HG02678 (cell line): ENCODE data around the gene MUC6.

Experiments used
- ATAC-seq: cut with Tn5 transposase; IDR thresholded peaks from one replicate; pipeline ENCODE4 v1.9.1; 2021; ENCODE audit warnings: mild to moderate bottlenecking, moderate library complexity; ENCODE audit not compliant: unreplicated experiment

MUC6 gene

GRCh38 chr11:1052133-1053011 is 15.9 kb upstream of the MUC6 start:
- ATAC-seq, result no peak

DNA sequence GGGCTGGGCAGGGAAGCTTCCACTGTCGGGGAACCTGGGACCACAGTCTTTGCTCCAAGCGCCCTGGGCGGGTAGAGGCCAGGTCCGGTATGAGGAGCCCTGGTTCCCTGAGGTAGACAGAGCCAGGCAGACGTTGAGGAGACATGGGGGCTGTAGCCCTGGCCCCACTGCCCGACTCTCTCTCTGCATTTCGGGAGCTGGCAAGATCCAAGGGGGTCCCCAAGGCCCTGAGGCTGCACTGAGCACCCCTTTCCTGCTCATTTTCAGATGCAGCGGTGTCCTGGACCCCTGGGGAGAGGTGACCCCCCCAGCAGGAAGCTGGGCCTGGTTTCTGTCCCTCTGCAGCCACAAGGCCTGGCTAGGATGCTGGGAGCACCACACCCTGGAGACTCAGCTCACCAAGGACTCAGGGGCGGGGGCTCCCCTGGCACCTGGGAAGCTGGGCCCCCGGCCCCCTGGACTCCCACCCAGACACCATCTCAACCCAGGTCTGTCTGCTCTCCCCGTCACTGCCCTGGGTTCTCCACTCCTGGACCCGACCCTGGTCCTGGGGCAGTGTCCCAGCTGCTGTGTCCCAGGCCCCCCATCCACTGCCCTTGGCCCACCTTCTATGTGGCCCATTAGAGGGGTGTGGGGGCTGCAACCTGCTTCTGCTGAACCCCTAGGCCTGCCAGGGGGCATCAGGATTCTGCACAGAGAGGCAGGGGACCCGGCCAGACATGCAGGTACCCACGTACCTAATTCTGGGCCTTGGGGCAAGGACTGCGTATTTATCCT is 15.0 kb upstream of the MUC6 start:
- ATAC-seq, result no peak

GRCh38 chr11:1050581-1051355 is 14.2 kb upstream of the MUC6 start:
- ATAC-seq, result no peak

DNA sequence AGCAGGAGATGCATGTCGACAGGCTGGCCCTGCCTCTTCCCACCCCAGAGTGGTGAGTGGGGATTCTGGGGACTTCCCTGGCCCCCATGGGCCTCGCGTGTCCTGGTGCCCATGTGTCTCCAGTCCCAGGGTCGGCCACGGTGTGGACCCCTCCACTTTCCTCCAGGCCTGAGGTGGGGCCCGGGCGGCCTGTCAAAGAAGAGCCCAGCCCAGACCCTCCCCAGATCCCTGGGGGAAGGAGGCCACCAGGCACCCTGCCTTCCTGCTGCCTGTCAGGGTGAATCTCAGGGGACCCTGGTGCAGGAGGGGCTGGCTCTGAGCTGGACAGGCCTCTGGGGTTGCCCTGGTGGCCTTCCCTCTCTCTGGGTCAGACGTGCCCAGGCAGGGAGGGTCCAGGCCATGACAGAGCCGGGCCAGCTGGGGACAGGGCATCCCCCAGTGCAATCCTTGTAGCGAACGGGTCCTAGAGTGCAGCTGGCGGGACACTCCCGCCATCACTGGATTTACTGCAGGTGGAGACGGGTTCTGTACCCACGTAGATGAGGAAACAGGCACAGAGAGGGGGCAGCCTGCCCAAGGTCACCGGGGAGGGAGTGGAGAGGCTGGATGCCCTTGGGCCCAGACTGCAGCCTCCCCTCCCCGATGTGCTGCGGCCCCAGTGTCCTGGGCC is 13.5 kb upstream of the MUC6 start:
- no peak for ATAC-seq

GRCh38 chr11:1049431-1049891 is 12.9 kb upstream of the MUC6 start:
- no peak for ATAC-seq

GRCh38 chr11:1049071-1049405 is 12.5 kb upstream of the MUC6 start:
- no peak for ATAC-seq

GRCh38 chr11:1048375-1049070 is 12.0 kb upstream of the MUC6 start:
- ATAC-seq, result no peak

GRCh38 chr11:1047595-1048156 is 11.2 kb upstream of the MUC6 start:
- ATAC-seq, result no peak

- ATAC-seq, result no peak
Measured at GRCh38 chr11:1044160-1044559, 7.6 kb upstream of the MUC6 start.

DNA sequence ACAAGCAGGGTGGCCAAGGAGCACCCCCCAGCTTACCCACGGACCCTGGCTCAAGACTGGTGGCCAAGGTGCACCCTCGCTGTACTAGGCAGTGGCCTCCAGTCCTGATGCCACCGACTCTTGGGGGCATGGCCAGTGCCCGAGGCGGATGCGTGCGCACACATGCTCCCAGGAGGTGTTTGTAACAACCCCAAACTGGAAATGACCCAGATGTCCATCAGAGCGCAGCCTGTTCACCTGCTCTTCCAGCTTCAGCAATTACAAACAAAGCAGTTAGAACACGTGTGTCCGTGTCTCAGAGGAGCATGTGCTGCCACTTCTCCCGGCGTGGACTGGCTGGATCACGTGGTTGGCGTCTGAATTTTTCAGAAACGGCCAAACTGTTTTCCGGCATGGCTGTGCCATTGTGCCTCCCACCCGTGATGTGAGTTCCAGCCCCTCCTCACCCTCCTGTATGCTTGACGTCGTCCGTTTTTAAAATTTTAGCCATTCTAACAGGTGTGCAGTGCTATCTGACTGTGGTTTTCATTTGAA is 7.1 kb upstream of the MUC6 start:
- no peak for ATAC-seq

GRCh38 chr11:1042626-1043562 is 6.4 kb upstream of the MUC6 start:
- no peak for ATAC-seq

GRCh38 chr11:1041936-1042608 is 5.6 kb upstream of the MUC6 start:
- ATAC-seq, result no peak

DNA sequence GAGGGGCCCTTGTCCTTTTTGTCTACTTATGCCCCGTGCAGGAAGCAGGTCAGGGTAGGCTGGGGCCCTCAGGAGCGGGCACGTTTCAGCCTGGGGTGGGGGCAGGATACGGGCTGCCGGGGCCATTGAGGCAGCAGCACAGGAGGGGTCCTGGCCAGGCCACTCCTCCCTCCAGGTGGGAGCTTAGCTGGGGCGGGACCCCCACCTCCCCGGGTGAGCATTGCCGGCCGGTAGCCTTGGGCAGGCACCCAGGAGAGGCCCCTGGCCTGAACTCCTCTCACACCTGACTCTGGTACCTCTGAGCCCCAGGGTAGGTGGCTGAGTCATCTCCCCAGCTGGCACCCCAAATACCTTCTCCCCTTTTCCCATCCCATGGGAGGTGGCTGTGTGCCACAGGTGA is 5.0 kb upstream of the MUC6 start:
- no peak for ATAC-seq

GRCh38 chr11:1041149-1041467 is 4.6 kb upstream of the MUC6 start:
- no peak for ATAC-seq

DNA sequence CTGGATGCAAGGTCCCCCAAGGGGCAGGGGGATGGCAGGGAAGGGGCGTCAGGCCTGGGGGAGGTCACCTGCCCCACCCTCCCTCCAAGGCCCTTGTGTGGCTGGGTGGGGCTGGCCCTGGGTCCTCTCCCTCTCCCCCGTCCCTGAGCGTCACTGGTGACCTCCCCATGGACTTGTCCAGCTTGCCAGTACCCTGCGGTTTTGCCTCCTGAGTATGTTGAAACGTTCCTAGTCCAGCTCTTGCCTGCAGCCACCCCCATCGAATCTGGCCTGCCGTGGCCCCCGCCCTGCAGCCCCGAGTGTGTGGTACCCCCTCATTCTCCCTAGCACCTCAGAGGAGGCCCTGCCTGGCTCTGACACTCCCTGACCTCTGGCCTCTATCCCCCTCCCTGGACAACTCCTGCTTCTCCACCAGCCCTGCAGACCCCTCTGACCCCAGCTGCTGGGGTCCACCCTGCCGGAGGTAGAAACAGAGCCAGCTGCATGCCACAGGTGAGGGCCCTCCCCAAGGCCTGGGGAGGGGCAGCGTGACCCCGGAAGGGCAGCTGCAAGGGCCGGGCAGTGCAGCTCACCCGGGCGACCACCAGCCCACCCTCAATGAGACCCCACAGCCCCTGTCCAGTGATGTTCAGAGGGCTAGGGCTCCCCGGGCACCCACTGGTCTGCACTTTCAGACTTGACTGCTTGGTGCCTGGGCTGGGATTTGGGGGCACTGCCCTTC is 4.1 kb upstream of the MUC6 start:
- ATAC-seq, result no peak

- ATAC-seq, result no peak
Measured at GRCh38 chr11:1039481-1040427, 3.2 kb upstream of the MUC6 start.
